CD4-positive, alpha-beta T cell treated with Interferon gamma for 1 hour (primary cell): ENCODE measurements around the gene CAPZA1.
"Not testable (repeated sequence)": the region's sequence is repeated elsewhere in the genome, so short reads cannot be mapped to it uniquely, and the experiment has no call there.

Experiments used
- DNase-seq: peaks from one replicate; pipeline ENCODE4 v3.0.0-alpha.2; 2020

The CAPZA1 gene

GRCh38 chr1:112619518-112620376 is at the start of gene CAPZA1:
TSS of gene CAPZA1 (plus strand) at chr1:112619832. CDS start at chr1:112619845, 13 bp downstream.
- peak; percentile 93 for DNase-seq

- DNase-seq = no peak
These were observed 44.4 kb upstream of the CAPZA1 start for GRCh38 chr1:112575154-112575804.

- no peak for DNase-seq
These were observed 43.4 kb upstream of the CAPZA1 start for GRCh38 chr1:112576240-112576639.

- no peak for DNase-seq
These were observed 39.7 kb upstream of the CAPZA1 start for GRCh38 chr1:112579801-112580510.

- DNase-seq = no peak
These were observed 37.9 kb upstream of the CAPZA1 start for GRCh38 chr1:112581586-112582192.

GRCh38 chr1:112583366-112583765 is 36.3 kb upstream of the CAPZA1 start:
- no peak for DNase-seq

- no peak for DNase-seq
These were observed 29.9 kb upstream of the CAPZA1 start for GRCh38 chr1:112589766-112590165.

GRCh38 chr1:112594208-112594876 is 25.3 kb upstream of the CAPZA1 start:
- DNase-seq = no peak

GRCh38 chr1:112599477-112599876 is 20.2 kb upstream of the CAPZA1 start:
- no peak for DNase-seq

- DNase-seq = no peak
These were observed 16.6 kb upstream of the CAPZA1 start for GRCh38 chr1:112603012-112603411.

GRCh38 chr1:112603541-112603940 is 16.1 kb upstream of the CAPZA1 start:
- no peak for DNase-seq

- no peak for DNase-seq
These were observed 13.9 kb upstream of the CAPZA1 start for GRCh38 chr1:112605633-112606327.

- DNase-seq = peak; percentile 15
These were observed 5.1 kb upstream of the CAPZA1 start for GRCh38 chr1:112614460-112615065.

- DNase-seq = peak; percentile 49
These were observed 1.4 kb upstream of the CAPZA1 start for GRCh38 chr1:112618114-112618720.

GRCh38 chr1:112618721-112619517 is 713 bp upstream of the CAPZA1 start, which contains the start of gene ST7L:
TSS of gene ST7L (minus strand) at chr1:112619141. CDS start at chr1:112619113, 28 bp downstream.
- peak; percentile 65 for DNase-seq

GRCh38 chr1:112620377-112620695 is 704 bp downstream of the CAPZA1 start:
- no peak for DNase-seq

GRCh38 chr1:112624493-112624892 is 4.9 kb downstream of the CAPZA1 start:
- not testable (repeated sequence) for DNase-seq

- DNase-seq = no peak
These were observed 6.1 kb downstream of the CAPZA1 start for GRCh38 chr1:112625696-112626095.

- no peak for DNase-seq
These were observed 6.6 kb downstream of the CAPZA1 start for GRCh38 chr1:112626193-112626592.

- DNase-seq = no peak
These were observed 7.3 kb downstream of the CAPZA1 start for GRCh38 chr1:112626887-112627286.
